ENCODE data around the gene SEPTIN10.

DNA sequence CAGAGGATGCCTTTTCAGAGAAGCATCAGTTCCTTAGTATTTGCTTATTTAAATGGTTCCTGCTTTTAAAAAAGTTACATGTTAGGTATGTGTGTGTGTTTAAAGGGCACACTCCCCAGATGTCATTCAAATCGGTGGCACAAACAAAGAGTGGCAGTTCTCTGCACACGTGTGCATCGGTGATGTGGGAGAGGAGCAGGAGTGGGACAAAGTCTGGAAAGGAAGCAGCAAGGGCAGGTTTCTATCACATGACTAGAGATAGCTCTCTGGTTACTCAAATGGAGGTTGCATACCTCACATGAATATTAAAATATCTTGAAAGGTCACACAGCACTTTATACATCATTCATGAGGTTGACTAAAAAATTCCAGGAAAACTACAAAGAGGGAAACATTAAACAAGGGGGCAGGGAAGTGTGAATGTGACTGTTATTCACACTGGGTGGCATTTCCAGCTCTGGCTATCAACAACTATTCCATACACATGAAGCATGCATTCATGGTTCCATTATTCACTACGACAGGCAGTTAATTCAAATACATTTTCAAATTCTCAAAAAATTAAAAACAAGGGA lies 64.7 kb downstream of the SEPTIN10 start:
- TF ChIP-seq POLR2A (IDR thresholded peaks at IDR 0.05; ENCODE audit: low read depth, low read length) (no peak), POLR2AphosphoS5 (IDR thresholded peaks at IDR 0.05; ENCODE audit: low read depth, low read length) (no peak)
